GM18517 (cell line): ENCODE data around the gene KIF26B.
"Not testable (repeated sequence)": the region's sequence is repeated elsewhere in the genome, so short reads cannot be mapped to it uniquely, and the experiment has no call there.

Experiments used
- ATAC-seq: cut with Tn5 transposase; IDR thresholded peaks from one replicate; pipeline ENCODE4 v1.9.1; 2021; ENCODE audit warnings: mild to moderate bottlenecking, moderate library complexity; ENCODE audit not compliant: unreplicated experiment

Gene KIF26B

DNA sequence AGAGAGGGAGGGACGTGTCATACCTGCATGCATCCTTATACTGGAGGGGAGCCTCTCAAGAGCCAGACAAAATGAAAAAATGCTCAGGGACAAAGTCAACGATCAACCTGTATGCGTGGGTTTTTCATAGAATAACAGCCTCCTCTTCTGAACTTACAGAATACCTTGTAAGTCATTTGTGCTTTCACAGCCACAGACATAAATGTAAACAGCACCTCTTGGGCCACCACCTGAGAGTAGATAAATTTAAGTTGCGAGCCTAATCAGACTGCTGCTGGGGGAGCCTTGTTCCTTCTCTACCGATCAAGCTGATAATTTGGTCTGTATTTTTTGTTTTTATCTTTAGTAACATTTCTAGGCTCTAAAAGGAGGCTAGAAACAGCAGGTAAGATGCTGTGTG, 223.1 kb downstream of the KIF26B start:
- no peak for ATAC-seq

DNA sequence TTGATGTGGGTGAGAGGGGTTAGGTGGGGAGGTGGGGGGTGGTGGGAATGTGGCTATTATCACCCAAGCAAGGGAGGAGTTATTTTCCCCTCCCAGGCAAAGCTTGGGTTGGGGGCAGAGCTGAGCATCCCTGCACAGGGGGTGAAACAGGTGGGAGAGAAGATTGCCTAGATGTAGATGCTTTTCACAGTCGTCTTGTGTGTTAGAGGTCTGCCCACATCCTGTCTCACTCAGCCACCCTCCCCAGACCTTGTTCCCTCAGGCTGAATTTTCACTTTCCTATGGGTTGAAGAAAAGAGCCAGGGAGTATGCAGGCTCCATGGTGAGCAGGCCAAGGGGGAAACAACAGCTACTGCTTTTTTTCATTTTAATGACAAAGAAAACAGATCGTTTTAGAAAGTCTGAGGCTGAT, 223.5 kb downstream of the KIF26B start:
- ATAC-seq: no peak

DNA sequence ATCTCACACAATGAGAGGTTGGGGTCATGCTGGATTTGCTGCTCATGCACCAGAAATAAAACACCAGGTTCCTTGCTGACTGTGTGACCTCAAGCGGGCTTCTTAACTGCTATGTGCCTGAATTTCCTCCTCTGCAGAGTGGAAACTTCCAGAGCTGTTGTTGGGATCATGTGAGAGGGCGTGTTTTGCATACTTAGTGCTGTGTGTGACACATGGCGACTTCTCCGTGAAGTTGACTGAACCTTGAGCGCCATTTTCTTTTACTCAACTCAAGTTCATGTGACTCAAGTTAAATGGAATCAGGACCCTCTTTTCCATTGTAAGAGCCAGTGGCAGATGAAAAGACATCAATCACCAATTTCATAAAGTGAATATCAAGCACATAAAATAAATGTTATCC, 224.0 kb downstream of the KIF26B start:
- ATAC-seq: no peak

DNA sequence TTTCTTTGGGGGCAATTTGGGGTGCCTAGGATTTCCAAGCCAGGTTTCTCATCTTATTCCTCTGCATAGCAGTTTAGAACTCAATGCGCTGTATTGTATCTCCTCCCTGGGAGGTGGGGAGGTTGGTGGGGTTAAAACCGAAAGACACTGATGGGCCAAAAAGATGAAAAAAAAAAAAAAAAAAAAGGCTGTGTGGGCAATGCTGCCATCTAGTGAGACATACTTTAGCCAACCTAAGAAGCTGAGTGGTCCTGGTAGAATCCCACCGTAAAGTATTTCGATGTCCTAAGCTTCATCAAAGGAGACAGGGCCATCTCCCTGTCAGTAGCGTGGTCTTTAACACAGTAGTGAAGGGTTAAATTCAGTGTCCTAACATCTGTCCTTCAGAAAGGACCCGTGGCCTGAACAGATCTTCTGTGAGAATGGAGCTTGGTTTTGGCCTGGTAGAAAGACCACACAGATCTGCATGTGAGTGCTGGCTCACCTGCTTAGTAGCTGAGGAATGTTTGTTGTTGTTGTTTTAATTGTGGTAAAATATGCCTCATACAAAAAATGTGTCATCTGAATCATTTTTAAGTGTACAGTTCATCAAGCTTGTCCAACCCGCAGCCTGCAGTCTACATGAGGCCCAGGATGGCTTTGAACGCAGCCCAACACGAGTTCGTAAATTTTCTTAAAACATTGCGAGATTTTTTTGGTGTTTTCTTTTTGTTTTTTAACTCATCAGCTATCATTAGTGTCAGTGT, 226.2 kb downstream of the KIF26B start:
- ATAC-seq: no peak

- no peak for ATAC-seq
Measured at GRCh38 chr1:245382981-245383380, 228.2 kb downstream of the KIF26B start.

DNA sequence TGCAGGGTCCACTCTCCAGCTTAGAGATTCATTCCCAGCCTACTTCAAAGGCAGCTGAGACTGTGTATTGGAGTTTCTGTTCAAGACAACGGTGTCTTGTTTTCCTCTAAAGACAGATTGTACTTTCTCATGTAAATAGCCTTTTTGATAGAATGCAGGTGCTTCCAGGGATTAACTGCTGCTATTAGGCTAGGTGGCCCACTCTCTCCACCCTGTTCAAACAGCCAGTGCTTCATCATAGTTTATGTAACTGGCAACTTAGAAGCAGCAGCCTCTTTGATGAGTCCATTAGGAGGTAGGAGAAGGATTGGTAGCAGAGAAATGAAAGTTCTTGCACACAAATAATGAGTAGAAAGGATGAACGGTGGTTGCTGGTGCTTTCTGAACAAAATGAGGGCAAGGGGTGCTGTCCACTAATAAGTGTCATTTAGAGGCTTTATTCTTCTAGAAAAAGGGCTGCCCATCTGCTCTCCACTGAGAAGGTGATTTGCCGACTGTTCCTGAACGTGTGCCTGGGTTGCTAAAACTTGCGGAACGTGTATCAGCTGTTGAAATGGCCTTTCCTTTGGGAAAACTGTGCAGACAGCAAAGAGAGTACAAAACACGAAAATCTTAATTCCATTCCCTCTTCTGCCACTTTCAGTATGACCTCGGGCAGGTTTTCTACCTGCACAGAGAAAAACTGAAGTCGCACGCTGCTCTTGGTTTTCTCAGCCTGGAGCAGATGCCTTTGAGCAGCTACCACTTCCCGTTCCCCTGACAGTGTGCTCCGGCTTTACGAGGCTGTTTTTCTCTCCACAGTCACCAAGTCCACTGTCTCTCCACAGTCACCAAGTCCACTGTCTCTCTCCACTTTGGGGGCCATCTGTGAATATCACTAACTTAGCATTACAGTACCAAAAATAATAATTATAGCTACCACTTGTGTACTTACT, 228.9 kb downstream of the KIF26B start:
- ATAC-seq: no peak

DNA sequence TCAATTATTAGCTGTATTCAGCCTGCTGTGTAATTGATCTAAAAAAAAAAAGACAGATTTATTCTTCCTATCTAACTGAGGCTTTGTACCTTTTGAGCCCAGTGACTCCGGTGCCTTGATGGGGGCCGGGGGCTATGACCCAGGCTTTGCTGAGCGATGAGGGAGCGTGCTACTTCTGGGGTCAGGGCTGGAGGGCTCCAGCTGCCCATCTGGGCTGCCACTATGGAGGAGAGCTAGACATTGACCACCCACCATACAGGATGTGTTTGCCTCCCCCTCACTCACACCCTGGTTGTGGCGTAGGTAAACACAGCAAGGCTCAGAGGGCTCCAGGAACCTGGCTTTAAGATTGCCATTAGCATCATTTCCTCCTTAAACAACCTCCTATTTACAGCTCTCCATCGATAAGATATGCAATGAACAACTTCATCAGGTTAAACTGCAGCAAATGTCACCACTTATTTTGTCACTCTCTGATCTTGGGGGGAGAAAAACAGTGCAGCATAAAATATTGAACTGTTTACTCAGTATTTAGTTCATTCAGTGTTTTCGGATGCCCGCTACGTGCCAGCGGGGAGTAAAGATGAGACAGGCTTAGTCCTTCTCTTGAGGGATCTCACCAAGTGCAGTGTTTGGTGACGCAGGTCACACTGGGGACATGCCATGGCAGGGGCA, 231.6 kb downstream of the KIF26B start:
- no peak for ATAC-seq

GRCh38 chr1:245388687-245389086, 233.9 kb downstream of the KIF26B start:
- ATAC-seq: no peak

GRCh38 chr1:245389873-245390272, 235.1 kb downstream of the KIF26B start:
- no peak for ATAC-seq

- no peak for ATAC-seq
Measured at GRCh38 chr1:245390975-245391374, 236.2 kb downstream of the KIF26B start.

DNA sequence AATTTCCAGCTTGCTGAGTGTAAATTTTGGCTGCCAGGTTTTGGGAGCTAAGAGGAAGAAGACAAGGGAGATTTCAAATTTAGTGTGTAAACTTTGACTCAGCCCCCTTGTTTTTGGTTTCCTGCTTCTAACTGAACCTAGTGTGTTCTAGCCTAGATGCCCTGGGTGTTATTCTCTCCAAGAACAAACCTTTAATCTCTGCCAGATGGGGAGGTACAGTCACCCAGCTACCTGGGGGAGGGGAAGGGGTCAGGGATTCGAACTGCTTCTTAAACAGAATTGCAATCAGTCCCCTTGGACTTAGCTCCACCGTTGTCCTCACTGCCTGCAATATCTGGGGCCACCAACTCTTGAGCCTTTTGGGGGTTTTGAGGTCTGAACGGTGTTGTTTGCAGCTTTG, 238.9 kb downstream of the KIF26B start:
- ATAC-seq: no peak

- no peak for ATAC-seq
Measured at GRCh38 chr1:245395680-245396079, 240.9 kb downstream of the KIF26B start.

DNA sequence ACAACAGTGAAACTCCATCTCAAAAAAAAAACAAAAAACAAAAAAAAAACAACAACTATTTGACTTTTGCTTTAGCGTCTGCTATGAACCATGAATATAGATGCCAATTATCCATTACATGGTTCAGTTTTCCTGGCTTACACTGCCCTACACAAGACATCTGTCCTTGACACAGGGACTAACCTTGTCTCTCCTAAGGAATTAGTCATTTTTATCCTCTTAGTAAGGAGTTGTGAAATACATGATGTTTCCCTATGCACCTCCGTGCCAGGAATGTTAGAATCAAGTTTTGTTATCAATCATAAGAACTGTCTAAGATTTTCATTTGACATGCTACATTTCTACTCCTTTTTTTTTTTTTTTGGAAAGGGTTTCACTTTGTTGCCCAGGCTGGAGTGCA, 241.8 kb downstream of the KIF26B start:
- no peak for ATAC-seq

DNA sequence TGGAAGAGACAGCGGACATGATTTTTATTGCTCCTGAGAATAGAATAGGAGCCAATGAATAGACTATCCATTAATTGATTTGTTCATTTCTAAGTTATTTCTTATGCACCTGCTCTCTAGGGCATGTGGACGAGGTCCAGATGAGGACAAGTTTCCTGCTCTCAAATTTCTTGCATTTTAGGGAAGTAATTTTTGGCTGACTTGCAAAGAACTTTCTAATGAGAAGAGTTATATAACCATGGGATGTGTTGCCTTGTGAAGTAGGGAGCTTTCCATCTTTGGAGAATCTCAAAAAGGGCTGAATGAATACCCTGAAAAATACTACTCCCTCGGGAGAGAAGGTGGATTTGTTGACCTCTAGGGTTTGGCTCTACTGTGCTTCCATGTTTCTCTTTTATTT, 243.0 kb downstream of the KIF26B start:
- ATAC-seq: no peak

DNA sequence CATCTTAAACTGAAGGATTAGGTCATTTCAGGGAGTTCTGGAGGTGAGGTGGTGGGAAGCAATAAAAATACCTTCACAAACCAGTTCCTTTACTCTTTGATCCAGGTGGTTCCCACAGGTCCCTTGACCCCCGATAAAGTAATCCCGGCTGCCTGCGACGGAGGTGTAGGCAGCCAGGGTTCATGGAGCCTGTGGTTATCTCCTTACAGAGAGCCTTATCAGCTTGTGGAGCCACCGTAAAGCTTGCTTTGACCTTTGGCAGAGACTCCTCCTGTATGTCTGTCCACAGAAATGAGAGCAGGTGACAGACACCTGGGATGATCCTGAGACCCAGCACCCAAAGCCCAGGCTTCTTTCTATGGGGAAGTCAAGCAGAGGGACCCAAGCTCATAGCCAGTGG, 243.4 kb downstream of the KIF26B start:
- no peak for ATAC-seq

DNA sequence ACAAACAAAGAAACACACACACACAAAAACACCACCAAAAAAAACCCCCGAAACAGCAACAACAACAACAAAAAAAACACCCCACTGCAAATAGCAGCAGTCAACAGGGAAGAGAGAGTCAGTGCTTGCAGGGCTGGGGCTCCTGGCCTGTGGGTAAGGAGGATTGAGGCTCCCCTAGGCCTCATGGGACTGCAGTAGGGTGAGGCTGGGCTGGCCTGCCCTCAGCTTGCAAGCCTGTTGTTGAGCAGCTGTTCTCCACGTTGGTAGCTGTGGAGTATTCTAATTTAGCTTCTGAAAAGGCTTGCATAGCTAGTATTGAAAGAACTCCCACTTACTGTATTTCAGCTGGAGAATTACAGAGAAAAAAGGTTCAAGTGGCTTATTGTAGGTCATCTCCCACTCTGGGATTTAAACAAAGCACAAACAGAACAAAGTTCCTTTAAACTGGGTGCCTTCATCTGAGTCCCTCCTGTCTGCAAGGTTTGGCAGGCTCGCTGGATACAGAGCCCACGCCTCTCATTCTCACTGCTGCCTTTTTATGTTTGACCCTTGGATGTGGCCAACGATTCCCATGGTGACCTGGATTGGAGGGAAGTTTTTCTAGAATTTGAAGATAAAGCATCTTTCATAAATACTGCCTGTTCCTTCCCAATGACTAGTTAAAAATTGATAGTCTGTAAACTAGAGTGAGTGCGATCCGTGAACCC, 247.2 kb downstream of the KIF26B start:
- no peak for ATAC-seq

GRCh38 chr1:245402998-245403397, 248.2 kb downstream of the KIF26B start:
- not testable (repeated sequence) for ATAC-seq

DNA sequence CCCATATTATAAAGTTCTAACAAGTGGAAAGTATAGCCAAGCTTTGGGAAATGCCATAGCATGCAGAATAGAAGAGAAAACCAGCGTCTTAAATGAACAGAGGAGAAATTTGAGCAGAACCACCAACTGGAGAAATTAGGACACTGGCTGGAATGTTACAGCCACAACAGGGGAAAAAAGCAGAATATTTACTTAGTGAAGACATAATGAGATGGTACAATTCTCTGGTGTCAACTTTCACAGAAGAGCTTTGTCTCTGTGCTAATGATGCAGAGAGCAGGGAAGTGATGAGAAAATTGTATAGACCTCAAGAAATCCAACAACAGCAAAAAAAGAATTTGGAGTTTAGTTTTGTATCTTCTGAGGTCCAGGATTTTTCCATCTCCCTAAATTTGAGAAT, 249.7 kb downstream of the KIF26B start:
- no peak for ATAC-seq

- ATAC-seq: no peak
Measured at GRCh38 chr1:245404952-245405351, 250.2 kb downstream of the KIF26B start.

DNA sequence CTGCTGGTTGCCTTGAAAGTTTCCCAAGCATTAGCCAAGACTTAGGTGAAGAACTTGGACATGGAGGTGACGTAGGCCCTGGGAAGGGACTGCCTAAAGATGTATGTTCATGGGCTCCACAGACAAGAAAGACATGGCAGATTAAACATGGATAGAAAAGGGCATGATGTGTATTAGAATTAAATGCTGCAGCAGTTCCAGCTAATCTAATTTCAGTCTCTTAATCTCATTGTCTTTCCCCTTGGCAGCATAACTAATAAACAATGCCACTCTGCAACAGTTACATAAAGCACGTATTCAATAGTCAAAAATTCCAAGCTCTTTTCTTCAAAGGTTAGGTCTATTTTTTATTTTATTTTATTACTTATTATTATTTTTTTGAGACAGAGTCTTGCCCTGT, 251.6 kb downstream of the KIF26B start:
- no peak for ATAC-seq

- ATAC-seq: no peak
Measured at GRCh38 chr1:245407983-245408382, 253.2 kb downstream of the KIF26B start.
